ENCODE results near the gene TMC3. TPM values are rescaled to one million over a fixed set of nuclear protein-coding genes. Genes with fewer than 3 reads are reported as not detected.

Gene TMC3
- total RNA-seq, 2 experiments from 2014 or later, result not detected

DNA sequence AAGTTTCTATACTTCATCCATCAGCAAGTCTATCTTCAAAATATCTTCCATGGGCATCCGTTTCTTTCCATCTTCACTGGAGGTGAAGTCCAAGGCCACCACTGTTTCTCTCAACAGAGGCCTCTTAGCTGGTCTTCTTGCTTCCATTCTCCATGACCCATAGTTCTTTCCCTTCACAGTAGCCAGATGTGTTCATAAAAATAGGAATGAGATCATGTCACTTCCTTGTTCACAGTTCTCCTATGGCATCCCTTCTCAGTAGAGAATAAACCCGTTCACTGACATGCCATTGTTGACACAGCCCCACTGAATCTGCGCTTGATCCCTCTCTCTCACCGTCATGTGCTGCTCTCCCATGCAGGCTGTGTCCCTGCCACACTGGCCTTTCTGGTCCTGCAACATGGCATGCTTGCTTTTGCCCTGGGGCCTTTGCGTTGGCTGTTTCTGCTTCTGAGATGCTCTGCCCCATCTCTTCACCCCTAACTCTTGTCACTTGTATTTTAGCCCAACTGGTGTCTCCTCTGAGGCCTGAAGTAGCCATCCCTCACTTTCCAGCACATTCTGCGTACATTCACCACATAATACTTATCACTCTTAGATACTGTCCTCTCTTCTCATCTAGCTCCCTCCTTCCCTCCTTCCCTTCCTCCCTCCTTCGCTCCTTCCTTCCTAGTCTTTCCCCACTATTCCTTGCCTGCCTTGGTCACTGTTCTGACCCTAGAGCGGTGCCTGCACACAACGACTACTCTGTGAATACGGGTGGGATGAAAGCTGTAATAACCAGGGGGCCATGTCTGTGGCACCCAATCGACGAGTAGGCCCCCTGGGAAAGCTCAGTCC, 92.0 kb downstream of the TMC3 start:
- peaks cover 13% of the 10 kb centered on the region for H3K9me3 ChIP-seq (ENCODE audit: low read length)
- peaks cover 35% of the 10 kb centered on the region for H3K4me1 ChIP-seq (ENCODE audit: insufficient read depth, low read length, poor library complexity, severe bottlenecking)
- no peak for DNase-seq (ENCODE audit: low spot score)
- intact Hi-C loops (cut with micrococcal nuclease; ENCODE audit: unreplicated experiment), result no loop called here
- H3K4me2 ChIP-seq (ENCODE audit: low read length), result no peak overlapping the region
- TF ChIP-seq EZH2phosphoT487 (IDR thresholded peaks at IDR 0.05; ENCODE audit: borderline replicate concordance, low read depth, low read length), result no peak
- TF ChIP-seq, protein P1, sequence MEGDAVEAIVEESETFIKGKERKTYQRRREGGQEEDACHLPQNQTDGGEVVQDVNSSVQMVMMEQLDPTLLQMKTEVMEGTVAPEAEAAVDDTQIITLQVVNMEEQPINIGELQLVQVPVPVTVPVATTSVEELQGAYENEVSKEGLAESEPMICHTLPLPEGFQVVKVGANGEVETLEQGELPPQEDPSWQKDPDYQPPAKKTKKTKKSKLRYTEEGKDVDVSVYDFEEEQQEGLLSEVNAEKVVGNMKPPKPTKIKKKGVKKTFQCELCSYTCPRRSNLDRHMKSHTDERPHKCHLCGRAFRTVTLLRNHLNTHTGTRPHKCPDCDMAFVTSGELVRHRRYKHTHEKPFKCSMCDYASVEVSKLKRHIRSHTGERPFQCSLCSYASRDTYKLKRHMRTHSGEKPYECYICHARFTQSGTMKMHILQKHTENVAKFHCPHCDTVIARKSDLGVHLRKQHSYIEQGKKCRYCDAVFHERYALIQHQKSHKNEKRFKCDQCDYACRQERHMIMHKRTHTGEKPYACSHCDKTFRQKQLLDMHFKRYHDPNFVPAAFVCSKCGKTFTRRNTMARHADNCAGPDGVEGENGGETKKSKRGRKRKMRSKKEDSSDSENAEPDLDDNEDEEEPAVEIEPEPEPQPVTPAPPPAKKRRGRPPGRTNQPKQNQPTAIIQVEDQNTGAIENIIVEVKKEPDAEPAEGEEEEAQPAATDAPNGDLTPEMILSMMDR (conservative IDR thresholded peaks at IDR 0.05; ENCODE audit: low read length), result no peak
- no peak overlapping the region for H3K27ac ChIP-seq (ENCODE audit: low read depth, low read length, poor library complexity, severe bottlenecking)
- no peaks in the 10 kb centered on the region for H3K79me2 ChIP-seq (ENCODE audit: insufficient read depth, low read depth, low read length)
- no peaks in the 10 kb centered on the region for H4K20me1 ChIP-seq (ENCODE audit: insufficient read depth, low read length)
- no peaks in the 10 kb centered on the region; the same call in 1 of the 2 replicates for H3K36me3 ChIP-seq (ENCODE audit: insufficient read depth, low read length)
- H2AFZ ChIP-seq (ENCODE audit: low read length), result no peak overlapping the region
- BruUV-seq (replicated peaks), result no TSS peak
- POLR2A ChIA-PET, result interaction anchor here (1.5 to 2.0 kb wide), 2 partner anchors 21 to 37 kb away, joined by 5 read pairs; no protein-coding TSS in a partner anchor
- no peak overlapping the region for H3K4me3 ChIP-seq (ENCODE audit: low read depth, low read length, poor library complexity, severe bottlenecking)
- no peaks in the 10 kb centered on the region for H3K9me2 ChIP-seq (ENCODE audit: insufficient read depth, low read length)
- CTCF ChIA-PET (ENCODE audit: unreplicated experiment), result no interaction called here

DNA sequence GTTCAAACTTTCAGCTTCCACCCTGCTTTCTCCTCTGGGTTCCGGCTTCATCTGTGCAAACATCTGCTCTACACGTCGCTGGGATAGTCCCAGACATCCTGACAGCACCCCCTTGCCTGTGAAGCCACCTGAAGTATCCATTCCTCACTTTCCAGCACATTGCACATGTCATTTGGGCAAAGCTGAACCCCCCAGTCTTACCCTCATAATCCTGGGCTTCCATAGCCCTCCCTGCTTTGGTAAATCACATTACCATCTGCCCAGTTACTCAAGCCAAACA, 92.6 kb downstream of the TMC3 start:
- H3K36me3 ChIP-seq (ENCODE audit: insufficient read depth, low read length), result peaks cover 2% of the 10 kb centered on the region; the same call in 1 of the 2 replicates
- H3K4me3 ChIP-seq (ENCODE audit: low read depth, low read length, poor library complexity, severe bottlenecking), result no peak overlapping the region
- no TSS peak for BruUV-seq (replicated peaks)
- H3K4me1 ChIP-seq (ENCODE audit: insufficient read depth, low read length, poor library complexity, severe bottlenecking), result peaks cover 29% of the 10 kb centered on the region
- intact Hi-C loops (cut with micrococcal nuclease; ENCODE audit: unreplicated experiment), result no loop called here
- no peak for DNase-seq (ENCODE audit: low spot score)
- no peak overlapping the region for H3K27ac ChIP-seq (ENCODE audit: low read depth, low read length, poor library complexity, severe bottlenecking)
- ChIA-PET CTCF (ENCODE audit: unreplicated experiment) (no interaction called here), POLR2A (interaction anchor here (1.5 kb wide), 1 partner anchor 21 kb away, joined by 5 read pairs; no protein-coding TSS in a partner anchor)
- H3K9me2 ChIP-seq (ENCODE audit: insufficient read depth, low read length), result no peaks in the 10 kb centered on the region
- TF ChIP-seq EZH2phosphoT487 (IDR thresholded peaks at IDR 0.05; ENCODE audit: borderline replicate concordance, low read depth, low read length), result no peak
- TF ChIP-seq, protein P1 (conservative IDR thresholded peaks at IDR 0.05; ENCODE audit: low read length), result no peak
- H3K9me3 ChIP-seq (ENCODE audit: low read length), result peaks cover 19% of the 10 kb centered on the region
- no peaks in the 10 kb centered on the region for H4K20me1 ChIP-seq (ENCODE audit: insufficient read depth, low read length)
- no peaks in the 10 kb centered on the region for H3K79me2 ChIP-seq (ENCODE audit: insufficient read depth, low read depth, low read length)
- H2AFZ ChIP-seq (ENCODE audit: low read length), result no peak overlapping the region
- no peak overlapping the region for H3K4me2 ChIP-seq (ENCODE audit: low read length)

Other genes starting within 250 kb of the TMC3 start
- gene CFAP161, start 239.9 kb downstream of the TMC3 start, total RNA-seq (2014; rRNA removed; shearing (Covaris generic)), result not detected in 2 replicates
- gene CFAP161, start 239.9 kb downstream of the TMC3 start, total RNA-seq (2022), result not detected in 2 replicates
- gene IL16, start 177.3 kb downstream of the TMC3 start, total RNA-seq (2014; rRNA removed; shearing (Covaris generic)), result 58.9 and 81.3 TPM in 2 replicates
- gene IL16, start 177.3 kb downstream of the TMC3 start, total RNA-seq (2022), result 76.0 and 85.1 TPM in 2 replicates
- 12.4 and 20.3 TPM in 2 replicates for gene STARD5, start 50.1 kb downstream of the TMC3 start, total RNA-seq (2014; rRNA removed; shearing (Covaris generic))
- gene STARD5, start 50.1 kb downstream of the TMC3 start, total RNA-seq (2022), result 6.5 and 8.3 TPM in 2 replicates